ENCODE results near the gene SAPCD2. TPM values are rescaled to one million over a fixed set of nuclear protein-coding genes. Genes with fewer than 3 reads are reported as not detected.

SAPCD2 gene
- total and polyA plus RNA-seq, 2 of the 4 experiments (the other 2 are of a cell fraction) = 3.4 to 4.9 TPM

DNA sequence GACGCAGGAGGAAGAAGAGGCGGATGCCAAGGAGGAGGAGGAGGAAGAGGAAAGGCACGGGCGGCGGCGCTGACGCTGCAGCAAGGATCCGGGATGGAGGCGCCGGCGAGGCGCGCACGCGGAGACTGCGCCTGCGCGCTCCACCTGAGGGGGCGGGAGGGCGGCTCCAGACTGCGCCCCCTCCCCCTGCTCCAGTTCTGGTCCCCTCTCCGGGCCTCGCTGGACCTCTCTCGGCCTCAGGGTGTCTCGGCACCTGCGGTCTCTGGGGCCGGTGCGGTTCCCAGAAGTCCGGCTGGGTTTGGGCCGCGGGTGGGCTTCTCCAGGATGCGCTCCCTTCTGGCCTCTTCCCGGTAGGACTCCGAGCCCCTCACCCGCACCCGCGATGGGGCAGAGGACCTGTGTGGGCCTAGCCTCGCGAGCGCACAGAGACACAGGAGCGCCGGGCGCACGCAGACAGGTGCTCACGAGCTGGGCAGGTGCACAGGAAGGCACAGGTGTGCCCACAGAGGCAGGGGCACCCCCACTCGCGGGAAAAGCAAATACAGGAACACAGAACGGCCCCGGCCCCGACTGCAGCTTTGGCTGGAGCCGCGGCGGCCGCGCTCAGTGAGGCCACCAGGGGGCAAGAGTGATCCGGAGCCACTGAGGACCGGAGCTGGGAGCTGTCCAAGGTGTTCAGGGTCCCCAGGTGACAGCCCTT lies 24.1 kb downstream of the SAPCD2 start, which contains the start of gene NPDC1 (continued):
- TF ChIP-seq MXI1 (IDR thresholded peaks at IDR 0.05; ENCODE audit: borderline replicate concordance, low read depth, low read length) (0 out of 2 replicates have a peak, but pooled peaks have one; percentile 34), FOS (IDR thresholded peaks at IDR 0.05; ENCODE audit: low read depth, low read length) (no peak)

GRCh38 chr9:137045294-137046087 lies 24.9 kb downstream of the SAPCD2 start:
- Histone ChIP-seq H2AK5ac (ENCODE audit: low read depth, low read length) (peak overlapping the region; percentile 24; the same call in 1 of the 2 replicates), H3K9me3 (ENCODE audit: control insufficient read depth, insufficient read depth, low read length) (no peaks in the 10 kb centered on the region), H4K5ac (ENCODE audit: low read depth, low read length) (no peak overlapping the region), H3K4ac (ENCODE audit: low read depth, low read length) (0 out of 2 replicates have a peak overlapping the region, but pooled peaks have one; percentile 45), H2BK5ac (ENCODE audit: low read depth, low read length, poor library complexity, severe bottlenecking) (no peak overlapping the region), H3K27ac (ENCODE audit: insufficient read depth, low read length) (no peak overlapping the region; the same call in 1 of the 2 replicates), H3K9ac (ENCODE audit: low read depth, low read length) (peak overlapping the region; percentile 50), H4K8ac (ENCODE audit: low read depth in 2 of 2, low read length in 2 of 2) (no peak overlapping the region), H3K27me3 (ENCODE audit: control insufficient read depth, insufficient read depth, low read length) (peaks cover 27% of the 10 kb centered on the region), H3K23ac (ENCODE audit: low read depth, low read length) (no peak overlapping the region), H3K14ac (replicated peaks; ENCODE audit: low read depth, low read length) (no peak overlapping the region), H3K9me1 (ENCODE audit: insufficient read depth, low read length) (no peaks in the 10 kb centered on the region), H3K36me3 (ENCODE audit: control insufficient read depth, insufficient read depth, low read length) (peaks cover 3% of the 10 kb centered on the region; the same call in 1 of the 2 replicates), H2AK9ac (replicated peaks; ENCODE audit: low read depth, low read length, poor library complexity) (peak overlapping the region; percentile 93), H2BK20ac (ENCODE audit: low read depth, low read length) (no peak overlapping the region), H3K4me1 (ENCODE audit: control insufficient read depth, insufficient read depth, low read length) (peaks cover 11% of the 10 kb centered on the region), H2AFZ (replicated peaks; ENCODE audit: low read length, poor library complexity) (peak overlapping the region; percentile 97), H2BK120ac (ENCODE audit: low read depth, low read length) (no peak overlapping the region), H3K4me3 (ENCODE audit: insufficient read depth, low read depth, low read length) (peak overlapping the region; percentile 63), H3K56ac (ENCODE audit: extremely low read depth, insufficient read depth, low read length) (no peak overlapping the region), H3K4me2 (ENCODE audit: low read depth, low read length) (peak overlapping the region; percentile 96), H2BK15ac (ENCODE audit: low read depth, low read length) (no peak overlapping the region), H3K79me1 (ENCODE audit: low read depth in 1 of 2, low read length in 2 of 2) (peaks cover 5 to 16% of the 10 kb centered on the region in 2 experiments; a peak in 3 of 4 replicates), H4K91ac (ENCODE audit: insufficient read depth, low read depth, low read length) (no peak overlapping the region), H4K20me1 (ENCODE audit: insufficient read depth, low read length) (peaks cover 30% of the 10 kb centered on the region), H3K18ac (ENCODE audit: low read depth, low read length) (no peak overlapping the region)
- ATAC-seq (ENCODE audit: low read depth) = peak; percentile 59
- 3% methylated on average over 74 of the region's 96 CpGs; no CpG with 5 or more reads in 1 of the 2 experiments for WGBS, 2 experiments (ENCODE audit: extremely low coverage in 2 of 2, insufficient read length in 1 of 2)
- ChIA-PET POLR2A (ENCODE audit: unreplicated experiment) (no interaction called here), CTCF (no interaction called here)
- TF ChIP-seq MXI1 (IDR thresholded peaks at IDR 0.05; ENCODE audit: borderline replicate concordance, low read depth, low read length) (0 out of 2 replicates have a peak, but pooled peaks have one; percentile 8), POLR2A (IDR thresholded peaks at IDR 0.05; ENCODE audit: low read depth, low read length) (no peak)
- in situ Hi-C loops (cut with MboI; ENCODE audit: low sequenced_read_pairs) = no loop called here
- dilution Hi-C loops (cut with HindIII; ENCODE audit: low sequenced_read_pairs, unreplicated experiment) = no loop called here
- intact Hi-C loops (cut with micrococcal nuclease) = loop anchor here (1.0 to 2.0 kb wide), 2 partner anchors 22 to 181 kb away; partner anchors contain the start of gene RNF224
- no TSS peak for BruUV-seq (replicated peaks)
- peak; percentile 38 for DNase-seq
